ENCODE results near the gene NR6A1. TPM values are rescaled to one million over a fixed set of nuclear protein-coding genes. Genes with fewer than 3 reads are reported as not detected.
"Not testable (repeated sequence)": the region's sequence is repeated elsewhere in the genome, so short reads cannot be mapped to it uniquely, and the experiment has no call there.

The NR6A1 gene
- total RNA-seq, 1 experiment from 2014 or later = 1.1 TPM

DNA sequence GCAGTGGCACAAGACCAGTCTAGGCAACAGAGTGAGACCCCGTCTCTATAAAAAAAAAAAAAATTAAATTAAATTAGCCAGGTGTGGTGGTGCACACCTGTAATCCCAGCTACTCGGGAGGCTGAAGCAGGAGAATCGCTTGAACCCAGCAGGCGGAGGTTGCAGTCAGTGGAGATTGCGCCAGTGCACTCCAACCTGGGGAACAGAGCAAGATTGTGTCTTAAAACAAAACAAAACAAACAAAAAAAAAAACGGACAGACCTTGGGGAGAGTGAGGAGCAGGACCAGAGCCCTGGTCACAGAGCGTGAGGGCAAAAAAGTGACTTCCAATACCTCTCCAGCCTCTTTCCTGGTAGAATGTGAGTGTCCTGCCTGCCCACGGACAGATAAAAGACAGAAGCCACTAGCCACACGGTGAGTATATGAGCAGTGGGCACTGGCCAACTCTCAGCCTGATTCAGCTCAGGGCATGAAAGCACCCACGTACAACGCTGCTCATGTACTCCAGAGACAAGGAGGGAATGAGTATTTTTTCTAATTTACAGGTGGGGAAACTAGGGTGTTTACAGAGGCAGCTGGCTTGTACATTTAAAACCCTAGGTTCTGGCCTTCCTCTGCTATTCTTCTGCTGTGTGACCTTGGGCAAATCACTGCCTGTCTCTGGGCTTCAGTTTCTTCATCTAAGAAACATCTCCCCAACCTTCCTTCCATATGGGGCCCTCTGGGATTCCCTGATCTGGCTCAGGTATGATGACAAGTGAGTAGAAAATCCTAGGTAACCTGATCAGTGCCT is 7.7 kb upstream of the NR6A1 start:
- no peak for DNase-seq (ENCODE audit: low read depth)

DNA sequence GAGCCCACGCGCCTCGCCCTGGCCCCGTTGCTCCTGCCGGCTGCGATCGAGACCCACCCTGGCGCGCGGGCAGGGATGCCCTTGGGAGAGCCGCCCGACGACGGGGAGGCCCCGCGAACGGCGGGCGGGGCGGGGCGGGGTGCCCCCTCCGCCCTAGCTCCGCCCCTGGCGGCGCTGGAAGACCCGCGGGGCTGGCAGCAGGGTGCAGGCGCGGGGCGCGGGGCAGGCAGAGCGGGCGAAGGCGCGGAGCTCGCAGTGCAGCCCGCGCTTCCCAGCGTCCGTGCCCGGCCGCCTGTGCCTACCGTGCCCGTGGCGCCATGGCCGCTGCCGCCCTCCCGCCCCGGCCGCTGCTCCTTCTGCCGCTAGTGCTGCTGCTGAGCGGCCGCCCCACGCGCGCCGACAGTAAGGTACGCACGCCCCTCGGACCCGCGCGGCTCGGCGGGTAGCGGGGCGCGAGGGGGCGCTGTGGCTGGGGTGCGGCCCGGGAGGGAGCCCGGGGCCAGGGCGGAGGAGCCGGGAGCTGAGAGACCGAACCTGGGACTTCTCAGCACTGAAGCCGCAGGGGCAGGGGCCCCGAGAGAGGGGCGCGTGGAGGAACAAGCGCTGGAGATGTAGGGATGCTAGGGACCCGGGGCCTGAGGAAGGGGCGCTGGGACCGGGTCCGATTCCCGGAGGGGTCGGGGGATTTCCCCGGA is 6.0 kb upstream of the NR6A1 start, which contains the start of gene OLFML2A:
Gene OLFML2A, plus strand, starts transcription at position 180 of the 695 bp plus-strand sequence. Its CDS starts 138 bp downstream, at position 318.
- DNase-seq (ENCODE audit: low read depth) = peak; percentile 37

DNA sequence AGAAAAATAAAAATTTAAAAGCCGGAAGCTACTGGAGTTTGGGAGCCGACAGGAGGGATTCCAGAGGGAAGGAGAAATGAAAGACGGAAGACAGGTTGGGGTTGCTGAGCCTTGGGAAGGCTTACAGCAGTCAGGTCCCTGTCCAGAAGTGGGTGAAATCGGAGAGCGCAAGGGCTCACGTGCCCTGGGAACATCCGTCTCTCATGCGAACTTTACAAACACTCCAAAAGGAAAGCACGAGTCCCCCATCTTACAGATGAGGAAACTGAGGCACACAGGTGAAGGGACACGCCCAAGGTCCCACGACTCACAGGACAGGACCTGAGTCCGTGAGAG is 5.5 kb upstream of the NR6A1 start:
- no peak for DNase-seq (ENCODE audit: low read depth)

- peak; percentile 68 for DNase-seq (ENCODE audit: low read depth)
Observed at GRCh38 chr9:124774129-124774978, 3.2 kb upstream of the NR6A1 start.

- no peak for DNase-seq (ENCODE audit: low read depth)
Observed at GRCh38 chr9:124773473-124774128, 2.5 kb upstream of the NR6A1 start.

- not testable (repeated sequence) for DNase-seq (ENCODE audit: low read depth)
Observed at GRCh38 chr9:124772877-124773276, 1.8 kb upstream of the NR6A1 start.

DNA sequence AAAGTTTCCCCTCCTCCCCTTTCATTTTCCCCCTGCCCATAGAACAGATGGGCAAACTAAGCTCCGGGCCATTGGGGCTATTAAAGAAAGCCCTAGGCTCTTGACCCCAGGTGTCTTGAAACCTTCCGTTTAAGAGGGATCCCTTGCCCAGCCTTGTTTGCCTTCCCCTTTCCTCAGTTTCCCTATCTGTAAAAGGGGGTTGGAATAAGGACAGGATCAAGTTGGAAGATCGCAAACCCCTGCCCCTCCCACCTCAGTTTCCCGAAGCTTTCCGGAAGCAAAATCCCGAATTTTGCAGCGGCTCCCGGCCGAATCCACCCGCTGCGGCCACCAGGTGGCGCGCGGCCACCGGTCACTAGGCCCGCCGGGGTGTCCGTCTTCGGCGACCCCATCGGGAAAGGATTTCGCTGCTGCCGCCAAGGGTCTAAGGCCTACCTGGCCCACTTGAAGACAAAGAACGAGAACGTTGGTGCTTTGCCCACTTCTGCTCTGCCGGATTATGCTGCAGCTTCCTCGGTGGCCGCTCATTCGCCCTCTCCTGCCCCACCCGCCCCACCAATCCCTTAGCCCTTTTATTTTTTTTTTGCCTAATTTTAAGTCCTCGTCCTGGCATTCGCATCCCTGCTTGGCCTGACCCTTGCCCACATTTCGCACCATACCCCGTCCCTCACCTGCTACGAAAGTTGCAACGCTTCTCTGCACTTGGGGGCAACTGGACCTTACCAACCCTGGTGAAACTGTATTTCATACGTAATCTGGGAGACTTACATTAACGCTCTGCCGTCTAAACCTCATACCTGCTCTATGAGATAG is 962 bp upstream of the NR6A1 start:
- peak; percentile 67 for DNase-seq (ENCODE audit: low read depth)

DNA sequence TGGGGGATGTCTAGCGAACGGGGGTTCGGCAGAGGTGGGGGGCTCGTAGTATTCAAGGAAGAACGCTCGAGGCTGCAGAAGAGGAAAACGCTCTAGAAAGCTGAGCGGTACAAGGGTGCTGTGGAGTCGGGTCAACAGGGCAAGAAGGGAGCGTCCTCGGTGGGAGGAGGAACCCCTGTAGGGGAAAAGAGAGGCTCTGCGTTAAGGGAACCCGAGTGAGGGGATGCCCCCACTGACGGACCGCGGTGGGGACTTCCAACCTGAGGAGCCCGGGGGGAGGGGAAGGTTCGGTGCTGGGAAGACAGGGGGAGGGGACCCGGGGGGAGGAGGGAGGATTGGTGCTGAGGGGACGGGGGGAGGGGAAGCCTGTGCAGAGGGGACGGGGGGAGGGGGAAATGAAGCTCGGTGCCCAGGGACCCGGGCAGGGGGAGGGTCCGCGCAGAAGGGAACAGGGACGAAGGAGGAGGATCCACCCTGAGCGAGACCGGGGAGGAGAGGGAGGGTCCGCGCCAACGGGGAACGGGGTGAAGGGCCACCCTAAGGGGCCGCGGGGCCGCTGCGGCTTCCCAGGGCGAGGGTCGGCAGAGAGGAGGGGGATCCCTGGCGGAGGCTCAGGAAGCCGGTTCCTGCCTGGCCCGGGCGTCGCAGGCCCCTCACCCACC is 621 bp downstream of the NR6A1 start:
- DNase-seq (ENCODE audit: low read depth) = no peak

DNA sequence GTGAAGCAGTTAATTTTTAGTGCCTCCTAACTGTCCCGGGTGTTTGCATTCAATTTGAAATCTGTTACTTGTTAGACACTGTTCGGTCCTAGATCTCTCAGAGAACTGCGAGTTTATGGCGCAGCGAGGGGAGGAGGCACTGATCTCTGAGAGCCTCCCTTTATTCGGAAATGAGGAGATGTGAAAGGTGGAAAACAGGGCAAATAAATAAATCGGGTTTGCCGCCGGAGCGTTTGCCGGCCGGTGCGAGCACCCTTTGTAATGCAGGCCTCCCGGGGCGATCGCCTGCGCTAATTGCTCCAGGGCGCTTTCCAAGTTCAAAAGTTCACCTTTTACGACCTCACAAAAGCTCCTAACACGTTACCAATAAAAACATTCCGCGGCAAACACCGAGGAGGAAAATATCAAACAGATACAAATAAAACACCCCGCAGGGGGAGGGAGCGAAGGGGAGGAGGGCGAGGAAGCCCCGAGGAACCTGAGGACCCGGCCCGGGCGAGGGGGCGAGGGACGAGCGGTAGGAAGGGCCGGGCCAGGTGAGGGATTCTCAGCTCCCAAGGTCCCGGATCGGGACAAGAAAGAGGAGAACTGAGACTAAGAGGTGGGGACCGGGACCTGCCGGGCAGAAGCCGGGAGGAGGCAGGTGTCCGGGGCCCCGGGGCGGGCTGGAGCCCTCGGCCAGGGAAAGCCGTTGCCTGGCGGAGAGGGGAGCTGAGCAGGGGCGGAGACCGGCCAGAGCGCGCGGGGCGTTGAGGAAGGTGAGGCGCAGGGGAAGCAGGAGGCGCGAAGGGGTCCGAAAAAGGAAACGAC is 1.4 kb downstream of the NR6A1 start:
- no peak for DNase-seq (ENCODE audit: low read depth)

DNA sequence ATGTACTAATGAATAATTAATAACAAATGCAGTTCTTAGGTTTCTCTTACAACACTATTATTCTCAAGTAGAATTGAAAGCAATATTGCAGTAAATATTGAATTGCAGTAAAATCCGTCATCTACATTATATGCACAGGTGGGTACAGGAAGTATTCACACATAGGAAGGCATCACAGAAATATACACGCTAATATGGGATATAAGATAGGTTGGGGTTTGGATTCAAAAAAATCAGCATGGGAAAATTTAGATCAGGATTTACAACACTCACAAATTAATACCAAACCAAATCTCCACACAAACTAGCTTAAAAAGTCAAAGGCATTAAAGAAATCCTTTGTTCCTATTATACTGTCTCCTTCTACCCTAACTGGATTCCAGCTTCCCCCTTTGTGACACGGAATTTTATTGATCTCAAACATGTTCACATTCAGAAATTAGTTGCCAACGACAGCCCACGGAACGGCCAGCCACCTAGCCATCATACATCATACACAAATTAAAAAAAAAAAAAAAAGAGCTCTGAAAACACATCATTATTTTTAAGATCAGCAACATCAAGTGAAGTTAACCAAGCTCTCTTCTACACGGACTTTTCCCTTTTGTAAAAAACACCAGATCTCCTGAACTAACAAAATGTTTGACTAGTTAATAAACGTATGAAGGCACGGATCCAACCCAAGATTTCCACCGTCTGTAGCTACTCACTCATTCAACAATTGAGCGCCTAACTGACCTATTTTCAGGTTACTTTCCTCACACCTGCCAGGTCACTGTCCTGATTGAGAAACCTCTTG is 2.2 kb downstream of the NR6A1 start:
- DNase-seq (ENCODE audit: low read depth) = no peak

- no peak for DNase-seq (ENCODE audit: low read depth)
Observed at GRCh38 chr9:124768334-124768733, 2.8 kb downstream of the NR6A1 start.

DNA sequence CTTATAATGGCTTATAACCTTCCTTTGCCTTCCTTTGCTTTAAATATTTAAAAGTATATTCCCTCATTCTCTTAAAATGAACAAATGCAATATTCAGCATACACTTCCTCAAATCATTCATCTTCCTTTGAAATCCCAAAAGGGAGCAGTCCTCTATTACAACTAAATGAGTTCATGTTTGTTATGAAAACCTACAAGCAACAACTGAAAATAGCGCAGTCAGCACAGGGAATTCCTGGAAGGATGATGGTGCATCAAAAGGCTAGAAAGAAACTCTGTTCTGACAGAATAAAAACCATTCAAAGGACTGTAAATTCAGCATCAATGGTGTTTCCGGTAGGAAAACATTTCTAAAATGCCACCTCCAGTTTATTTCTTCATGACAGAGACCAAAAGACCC is 3.3 kb downstream of the NR6A1 start:
- DNase-seq (ENCODE audit: low read depth) = no peak

DNA sequence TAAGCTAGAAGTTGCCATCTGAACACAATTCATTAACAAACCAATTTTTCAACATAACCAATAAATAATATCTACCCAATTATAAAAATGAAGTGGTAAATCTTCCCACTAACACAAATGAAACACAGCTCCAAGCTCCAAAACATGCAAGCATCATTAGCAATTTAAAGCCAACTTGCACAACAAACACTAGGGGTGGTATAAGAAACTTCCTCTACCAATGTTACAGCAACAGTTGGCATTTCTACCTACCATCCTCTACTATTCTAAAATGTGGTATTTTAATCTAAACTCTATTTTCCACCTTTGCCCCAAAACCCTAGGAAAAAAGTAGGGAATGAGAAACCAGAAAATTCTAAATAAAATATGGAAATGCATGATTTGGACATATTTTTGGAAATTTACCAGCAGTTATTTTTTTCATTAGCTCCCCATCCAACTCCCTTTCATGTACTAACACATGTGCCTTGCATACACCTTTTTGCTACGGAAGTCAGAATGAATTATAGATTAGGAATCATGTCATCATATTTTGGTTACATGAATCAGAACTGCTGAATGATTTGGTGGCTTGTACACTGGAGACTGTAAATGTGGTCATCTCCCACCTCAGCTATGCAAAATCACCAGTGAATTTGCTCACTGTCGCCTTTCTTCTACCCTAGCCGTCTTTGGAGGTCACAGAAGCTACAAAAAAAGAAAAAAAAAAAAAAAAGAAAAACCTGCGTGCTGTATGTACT is 4.1 kb downstream of the NR6A1 start:
- no peak for DNase-seq (ENCODE audit: low read depth)

DNA sequence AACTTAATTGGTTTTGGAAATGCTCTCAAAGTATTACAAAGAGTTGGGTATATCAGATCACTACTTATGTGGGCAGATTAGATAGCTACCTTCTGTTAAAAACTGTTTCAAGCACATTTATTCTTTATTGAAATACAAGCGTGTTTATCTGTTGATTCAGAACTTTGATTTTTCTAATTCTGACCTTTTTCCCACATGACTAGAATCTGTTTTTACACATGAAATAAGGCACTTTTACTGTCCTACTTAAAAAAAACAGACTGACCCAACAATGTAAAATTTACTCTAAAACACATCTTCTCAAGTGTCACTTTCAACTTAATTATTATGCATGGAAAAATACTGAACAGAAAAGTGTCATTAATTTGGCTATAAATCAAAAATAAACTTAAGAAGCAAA is 4.8 kb downstream of the NR6A1 start:
- DNase-seq (ENCODE audit: low read depth) = no peak

GRCh38 chr9:124765439-124765835 is 5.7 kb downstream of the NR6A1 start:
- DNase-seq (ENCODE audit: low read depth) = no peak

DNA sequence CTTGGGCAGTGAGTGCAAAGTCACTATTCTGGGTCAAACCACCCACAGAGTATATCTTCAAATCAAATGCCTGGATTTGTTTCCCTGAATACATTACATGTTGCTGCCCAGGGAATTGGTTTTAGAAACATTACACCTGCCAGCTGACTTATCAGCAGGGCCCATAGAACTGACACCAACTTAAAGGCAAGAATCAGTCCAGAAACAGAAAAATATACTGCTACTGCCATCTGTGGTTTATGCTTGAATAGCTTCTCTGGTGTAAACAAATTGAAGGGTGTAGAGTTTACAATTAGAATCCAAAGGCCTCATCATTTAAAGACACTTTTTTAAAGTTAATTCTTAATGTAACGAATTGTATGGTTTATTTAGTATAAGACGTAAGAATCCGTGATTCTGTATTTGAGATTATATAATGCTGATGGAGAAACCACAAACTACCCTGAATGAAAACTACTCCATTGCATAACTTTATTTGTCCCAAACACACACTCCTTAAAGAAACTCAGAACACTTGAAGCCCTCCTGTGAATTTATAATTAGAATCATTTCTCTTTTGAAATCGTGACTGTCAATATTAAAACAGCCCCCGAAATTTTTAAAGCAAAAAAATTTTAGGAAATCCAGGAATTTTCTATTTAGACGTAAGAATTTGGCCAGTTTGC is 6.2 kb downstream of the NR6A1 start:
- peak; percentile 37 for DNase-seq (ENCODE audit: low read depth)

- DNase-seq (ENCODE audit: low read depth) = no peak
Observed at GRCh38 chr9:124762633-124763032, 8.5 kb downstream of the NR6A1 start.

All from LHCN-M2 (cell line).